T47D (cell line): ENCODE data around the gene EML1.

Experiments used
- DNase-seq, 2 experiments: peaks; one replicate each; pipeline versions ENCODE4 v3.0.0 to v3.0.0-alpha.2; 2011 to 2012; ENCODE audit warnings: low read depth in 1 of 2, low spot score in 1 of 2
- JUND ChIP-seq: IDR thresholded peaks from 2 replicates; pipeline ENCODE4 v1.6.1; 2012; ENCODE audit warnings: low read depth
- in situ Hi-C: cut with HindIII; loops from 2 replicates; pipeline ENCODE4 v1.10.0; 2016; ENCODE audit warnings: low sequenced_read_pairs, low pct_unique_long_range_greater_than_20kb

Gene EML1, protein sequence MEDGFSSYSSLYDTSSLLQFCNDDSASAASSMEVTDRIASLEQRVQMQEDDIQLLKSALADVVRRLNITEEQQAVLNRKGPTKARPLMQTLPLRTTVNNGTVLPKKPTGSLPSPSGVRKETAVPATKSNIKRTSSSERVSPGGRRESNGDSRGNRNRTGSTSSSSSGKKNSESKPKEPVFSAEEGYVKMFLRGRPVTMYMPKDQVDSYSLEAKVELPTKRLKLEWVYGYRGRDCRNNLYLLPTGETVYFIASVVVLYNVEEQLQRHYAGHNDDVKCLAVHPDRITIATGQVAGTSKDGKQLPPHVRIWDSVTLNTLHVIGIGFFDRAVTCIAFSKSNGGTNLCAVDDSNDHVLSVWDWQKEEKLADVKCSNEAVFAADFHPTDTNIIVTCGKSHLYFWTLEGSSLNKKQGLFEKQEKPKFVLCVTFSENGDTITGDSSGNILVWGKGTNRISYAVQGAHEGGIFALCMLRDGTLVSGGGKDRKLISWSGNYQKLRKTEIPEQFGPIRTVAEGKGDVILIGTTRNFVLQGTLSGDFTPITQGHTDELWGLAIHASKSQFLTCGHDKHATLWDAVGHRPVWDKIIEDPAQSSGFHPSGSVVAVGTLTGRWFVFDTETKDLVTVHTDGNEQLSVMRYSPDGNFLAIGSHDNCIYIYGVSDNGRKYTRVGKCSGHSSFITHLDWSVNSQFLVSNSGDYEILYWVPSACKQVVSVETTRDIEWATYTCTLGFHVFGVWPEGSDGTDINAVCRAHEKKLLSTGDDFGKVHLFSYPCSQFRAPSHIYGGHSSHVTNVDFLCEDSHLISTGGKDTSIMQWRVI

DNA sequence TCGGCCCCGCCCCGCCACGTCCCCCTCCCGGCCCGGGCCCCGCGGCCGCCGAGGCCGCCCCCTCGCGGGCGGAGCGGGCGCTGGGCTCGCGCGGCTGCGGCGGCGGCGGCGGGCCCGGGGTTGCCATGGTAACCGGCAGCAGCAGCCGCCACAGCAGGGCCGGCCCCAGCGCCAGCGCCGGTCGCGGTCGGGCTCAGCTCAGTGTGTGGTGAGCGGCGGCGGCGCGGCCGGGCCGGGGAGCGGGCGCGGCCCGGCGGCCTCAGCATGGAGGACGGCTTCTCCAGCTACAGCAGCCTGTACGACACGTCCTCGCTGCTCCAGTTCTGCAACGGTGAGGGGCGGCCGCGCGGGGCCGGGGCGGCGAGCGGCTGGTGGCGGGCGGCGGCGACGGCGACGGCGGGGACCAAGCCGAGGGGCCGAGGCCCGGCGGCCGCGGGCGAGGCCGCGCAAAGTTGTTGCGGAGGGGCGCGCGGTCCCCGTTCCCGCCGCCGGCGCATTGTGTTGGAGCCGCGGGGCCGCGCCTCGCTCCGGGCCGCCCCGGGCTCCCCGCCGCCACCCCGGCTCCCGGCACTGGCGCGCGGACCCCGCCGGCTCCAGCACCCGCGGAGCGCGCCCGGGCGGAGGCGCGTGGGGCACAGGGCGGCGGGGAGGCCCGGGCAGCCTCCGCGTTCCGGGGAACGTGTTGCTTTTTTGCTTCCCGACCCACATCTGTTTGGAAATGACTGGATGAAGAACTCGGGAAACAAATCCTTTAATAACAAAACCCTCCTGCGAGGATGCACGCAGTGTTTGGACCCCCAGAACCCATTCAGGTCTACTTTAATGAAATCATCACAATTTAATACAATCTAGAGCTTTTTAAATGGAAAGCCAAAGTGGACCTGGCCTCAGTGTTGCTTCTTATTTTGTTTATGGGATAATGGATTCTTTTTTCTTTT is at the start of gene EML1:
TSS of gene EML1 (plus strand) at position 201 of the 938 bp plus-strand sequence. CDS start at position 265, 64 bp downstream.
- peak; percentile 82 to 99 for DNase-seq
- in situ Hi-C loops: no loop called here
- no peak for TF ChIP-seq JUND

DNA sequence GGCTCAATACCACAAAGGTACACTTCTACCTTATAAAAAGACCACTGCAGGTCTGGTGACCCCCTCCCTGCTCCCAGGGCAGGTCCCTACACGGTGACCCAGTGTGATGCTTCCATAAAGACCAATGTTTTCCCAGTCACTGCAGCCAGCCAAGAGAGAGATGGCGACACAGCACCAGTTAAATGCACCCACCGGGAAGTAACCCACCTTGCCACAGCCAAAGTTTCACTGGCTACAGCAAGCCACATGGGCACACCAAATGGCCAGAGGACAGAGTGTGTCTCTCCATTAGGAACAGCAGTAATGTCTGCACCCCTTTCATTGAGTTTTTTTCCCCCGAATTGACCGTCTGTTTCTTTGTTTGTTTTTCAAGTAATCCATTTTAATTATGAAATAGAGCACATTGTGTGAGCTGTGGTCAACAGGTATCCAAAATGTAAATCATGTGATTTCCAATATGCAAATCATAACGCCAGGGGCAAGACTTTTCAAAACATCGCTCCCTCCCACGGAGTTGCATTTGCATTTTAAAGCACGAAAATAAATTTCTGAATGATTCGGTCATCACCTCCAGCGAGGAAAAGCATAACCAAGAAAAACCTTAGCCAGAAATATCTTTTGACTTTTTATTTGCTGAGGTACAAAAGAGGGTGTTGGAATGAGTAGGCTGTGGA is 48.9 kb upstream of the EML1 start:
- in situ Hi-C loops: no loop called here
- no peak for TF ChIP-seq JUND
- peak in 1 of 2 experiments; percentile 63 for DNase-seq

DNA sequence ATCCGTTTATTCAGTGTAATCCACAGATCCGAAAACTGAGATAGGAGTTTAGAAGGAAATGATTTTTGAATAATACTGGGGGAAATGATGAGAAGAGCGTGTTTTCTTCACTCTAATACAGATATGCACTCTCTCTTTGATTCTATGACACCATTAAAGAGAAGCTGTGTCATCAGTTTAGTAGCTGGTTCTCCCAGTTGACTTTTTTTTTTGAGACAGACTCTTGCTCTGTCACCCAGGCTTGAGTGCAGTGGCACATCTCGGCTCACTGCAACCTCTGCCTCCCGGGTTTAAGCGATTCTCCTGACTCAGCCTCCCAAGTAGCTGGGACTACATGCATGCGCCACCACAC is 48.4 kb upstream of the EML1 start:
- no peak for TF ChIP-seq JUND
- in situ Hi-C loops: no loop called here
- no peak for DNase-seq

DNA sequence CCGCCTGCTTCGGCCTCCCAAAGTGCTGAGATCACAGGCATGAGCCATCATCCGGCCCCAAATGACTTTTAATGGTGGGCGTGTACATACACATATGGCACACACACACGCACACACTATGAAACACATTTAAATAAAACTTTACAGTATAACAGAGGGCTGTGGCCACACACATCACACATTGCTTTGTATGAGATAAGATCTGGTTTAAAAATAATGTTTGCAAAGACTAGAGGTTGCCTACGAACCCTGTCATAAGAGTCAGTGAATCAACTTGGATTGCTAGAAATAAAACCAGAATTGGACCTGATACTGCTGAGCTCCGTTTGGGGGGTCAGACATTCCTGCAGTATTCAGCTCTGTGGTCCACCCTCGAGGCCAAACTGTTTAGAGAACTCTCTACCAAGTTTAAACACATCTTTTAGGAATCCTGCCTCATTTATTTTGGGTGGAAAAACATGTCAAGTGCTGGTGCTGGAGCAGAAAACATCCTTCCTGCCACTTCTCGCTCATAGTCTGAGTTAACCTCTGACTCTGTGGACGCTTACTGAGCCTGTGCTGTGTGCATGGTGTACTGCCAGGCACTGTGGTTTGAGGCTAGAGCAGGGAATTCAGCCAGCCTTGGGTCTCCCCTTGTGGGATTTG is 47.8 kb upstream of the EML1 start:
- no peak for TF ChIP-seq JUND
- in situ Hi-C loops: no loop called here
- DNase-seq: no peak

DNA sequence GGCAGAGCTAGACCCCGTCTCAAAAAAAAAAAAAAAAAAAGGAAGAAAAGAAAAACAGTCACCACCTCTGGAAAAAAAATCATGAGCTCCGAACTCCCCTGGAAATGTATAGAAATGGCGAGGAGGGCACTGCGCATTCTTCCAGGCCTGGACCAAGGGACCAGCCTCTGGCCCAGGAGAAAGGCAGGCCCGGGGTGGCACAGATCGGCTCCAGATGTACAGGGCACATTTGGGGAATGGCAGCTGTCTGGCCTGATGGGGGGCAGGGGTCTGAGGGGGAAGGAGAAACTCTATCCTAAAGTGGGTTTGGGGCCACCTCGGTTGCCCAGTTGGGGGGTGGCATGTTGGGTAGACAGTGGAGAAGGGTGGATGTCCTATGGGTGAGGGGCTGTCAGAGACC is 46.0 kb upstream of the EML1 start:
- in situ Hi-C loops: no loop called here
- no peak for TF ChIP-seq JUND
- no peak for DNase-seq

DNA sequence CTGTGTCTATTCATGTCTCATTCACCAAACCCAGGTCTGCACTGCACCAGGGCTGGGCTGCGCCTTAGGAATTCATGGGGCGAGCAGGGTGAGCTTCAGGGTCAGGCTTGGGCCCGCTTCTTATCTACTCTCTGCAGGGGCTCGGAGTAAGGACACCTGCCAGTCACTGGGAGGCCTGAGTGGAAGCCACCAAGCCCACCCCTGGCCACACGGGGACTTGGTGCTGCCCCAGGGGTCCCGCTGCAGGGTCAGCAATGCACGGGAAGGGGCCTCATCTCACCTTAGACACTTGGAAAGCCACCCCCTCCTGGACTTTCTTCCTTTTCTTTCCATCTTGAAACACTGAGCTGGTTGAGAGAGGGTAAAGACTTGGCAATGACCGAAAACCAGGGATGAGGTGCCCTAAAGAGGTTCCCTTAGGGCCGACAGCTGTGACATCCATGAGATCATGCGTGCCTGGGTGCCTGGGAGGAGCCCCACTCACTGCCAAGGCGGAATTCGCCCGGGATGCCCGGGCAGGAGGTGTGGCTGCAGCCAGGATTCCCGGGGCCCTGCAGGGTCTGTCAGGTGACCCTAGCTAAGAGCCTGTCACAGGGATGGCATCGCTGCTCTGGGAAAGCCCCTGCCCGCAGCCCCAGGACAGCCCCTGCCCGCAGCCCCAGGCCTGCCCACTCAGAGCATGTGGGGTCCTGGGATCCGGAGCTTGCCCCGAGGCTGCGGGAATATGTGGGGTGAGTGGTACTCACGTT is 45.5 kb upstream of the EML1 start:
- DNase-seq: no peak
- in situ Hi-C loops: no loop called here
- TF ChIP-seq JUND: no peak

DNA sequence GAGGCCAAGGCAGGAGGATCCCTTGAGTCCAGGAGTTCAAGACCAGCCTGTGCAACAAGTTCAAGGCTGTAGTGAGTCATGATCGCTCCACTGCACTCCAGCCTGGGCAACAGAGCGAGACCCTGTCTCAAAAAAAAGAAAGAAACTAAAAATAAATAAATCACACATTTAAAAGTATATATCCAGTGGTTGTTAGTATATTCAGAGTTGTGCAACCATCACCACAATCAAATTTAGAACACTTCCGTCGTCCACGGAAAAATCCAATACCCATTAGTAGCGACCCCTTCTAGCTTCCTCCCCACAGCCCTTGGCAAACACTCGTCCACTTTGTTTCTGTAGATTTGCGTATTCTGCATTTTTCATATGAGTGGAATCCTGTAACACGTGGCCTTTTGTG is 44.7 kb upstream of the EML1 start:
- TF ChIP-seq JUND: no peak
- no peak for DNase-seq
- in situ Hi-C loops: no loop called here

DNA sequence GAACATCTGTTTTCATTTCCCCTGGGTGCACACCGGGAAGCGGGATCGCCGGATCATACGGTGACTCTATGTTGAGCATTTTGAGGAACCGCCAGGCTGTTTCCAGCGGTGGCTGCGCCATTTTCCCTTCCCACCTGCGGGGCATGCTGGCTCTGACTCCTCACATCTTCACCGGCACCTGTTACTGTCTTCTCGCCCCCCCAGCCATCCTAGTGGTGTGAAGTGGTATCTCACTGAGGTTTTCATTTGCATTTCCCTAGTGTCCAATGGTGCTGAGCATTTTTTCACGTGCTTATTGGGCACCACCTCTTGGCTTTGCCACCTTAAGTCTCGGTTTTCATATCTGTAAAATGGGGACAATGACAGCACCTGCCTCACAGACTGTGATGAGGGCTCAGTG is 44.1 kb upstream of the EML1 start:
- in situ Hi-C loops: no loop called here
- peak in 1 of 2 experiments; percentile 68 for DNase-seq
- no peak for TF ChIP-seq JUND

DNA sequence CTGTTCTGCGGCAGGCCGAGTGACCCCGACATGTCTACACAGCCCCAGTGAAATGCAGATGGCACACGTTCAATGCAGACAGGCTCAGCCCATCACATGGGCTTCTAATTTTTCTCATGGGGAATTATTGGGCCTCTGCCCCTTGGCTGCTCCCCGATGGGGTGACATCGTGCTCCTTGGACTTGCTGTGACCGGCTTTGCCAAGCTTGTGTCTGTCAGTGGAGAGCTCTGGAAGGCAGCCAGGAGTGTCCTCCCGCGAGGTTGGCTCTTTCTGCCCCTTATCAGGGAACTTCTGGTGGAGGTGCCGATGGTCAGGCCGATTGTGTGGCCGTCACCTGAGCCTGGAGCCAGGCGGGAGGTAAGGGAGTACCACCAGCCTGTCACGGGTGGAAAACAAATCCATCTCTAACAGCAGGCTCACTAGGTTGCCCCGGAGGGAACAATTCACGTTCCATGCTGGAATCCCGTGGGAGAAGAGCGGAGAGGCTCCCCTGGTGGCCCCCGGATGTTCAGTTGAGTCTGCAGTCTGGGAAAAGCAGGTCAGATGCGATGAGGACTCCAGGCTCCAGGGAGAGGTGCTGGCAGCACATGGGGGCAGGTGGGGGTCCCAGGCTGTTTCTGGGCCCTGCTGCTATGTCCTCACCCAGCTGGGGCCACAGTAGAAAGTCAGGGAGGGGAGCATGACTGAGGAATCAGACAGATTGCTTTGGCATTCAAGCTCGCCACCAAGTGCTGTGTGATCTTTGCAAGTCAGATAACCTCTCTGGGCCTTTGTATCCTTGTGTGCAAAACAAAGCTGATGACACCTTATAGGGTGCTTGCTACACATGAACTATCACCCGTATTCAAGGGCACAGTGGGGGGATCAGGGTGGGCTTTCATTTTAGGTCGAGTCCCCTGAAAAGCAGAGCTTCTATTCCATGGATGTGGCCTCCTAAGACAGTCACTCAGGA is 43.2 kb upstream of the EML1 start:
- in situ Hi-C loops: no loop called here
- no peak for TF ChIP-seq JUND
- no peak for DNase-seq
